Hepatocyte (in vitro differentiated cells): Measurements from ENCODE around the gene TRIM31.

Experiments used
- EZH2phosphoT487 ChIP-seq: fragments of 200-600 bp; sonication (generic); IDR thresholded peaks from one replicate; pipeline ENCODE4 v1.6.1; 2018; ENCODE audit warnings: antibody characterized with exemption, mild to moderate bottlenecking, low read depth, moderate library complexity; ENCODE audit not compliant: unreplicated experiment, severe bottlenecking
- TF ChIP-seq, protein P1 (sequence below): fragments of 200-600 bp; sonication (generic); IDR thresholded peaks from 2 replicates; pipeline ENCODE4 v1.5.1; 2016; ENCODE audit warnings: antibody characterized with exemption, mild to moderate bottlenecking; ENCODE audit not compliant: poor library complexity

DNA sequence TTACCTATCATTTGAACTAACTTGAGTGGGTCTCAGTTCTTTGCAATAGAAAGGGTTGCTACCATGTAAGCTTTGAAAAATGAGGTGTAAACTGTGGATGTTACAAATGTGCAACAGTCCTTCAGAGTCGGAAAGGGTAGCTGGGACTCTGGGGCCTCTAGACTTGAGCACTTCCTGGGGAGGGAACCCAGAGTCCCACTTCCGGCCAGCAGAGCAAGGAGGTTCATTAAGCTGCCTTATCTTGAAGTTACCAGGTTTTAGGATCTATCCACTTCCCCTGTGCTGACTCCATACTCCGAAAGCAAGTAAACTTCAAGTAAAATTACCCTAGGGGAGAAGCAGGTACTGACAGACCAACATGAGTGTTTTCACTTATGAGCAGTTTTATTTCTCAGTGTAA, 38.7 kb upstream of the TRIM31 start:
- TF ChIP-seq, protein P1, sequence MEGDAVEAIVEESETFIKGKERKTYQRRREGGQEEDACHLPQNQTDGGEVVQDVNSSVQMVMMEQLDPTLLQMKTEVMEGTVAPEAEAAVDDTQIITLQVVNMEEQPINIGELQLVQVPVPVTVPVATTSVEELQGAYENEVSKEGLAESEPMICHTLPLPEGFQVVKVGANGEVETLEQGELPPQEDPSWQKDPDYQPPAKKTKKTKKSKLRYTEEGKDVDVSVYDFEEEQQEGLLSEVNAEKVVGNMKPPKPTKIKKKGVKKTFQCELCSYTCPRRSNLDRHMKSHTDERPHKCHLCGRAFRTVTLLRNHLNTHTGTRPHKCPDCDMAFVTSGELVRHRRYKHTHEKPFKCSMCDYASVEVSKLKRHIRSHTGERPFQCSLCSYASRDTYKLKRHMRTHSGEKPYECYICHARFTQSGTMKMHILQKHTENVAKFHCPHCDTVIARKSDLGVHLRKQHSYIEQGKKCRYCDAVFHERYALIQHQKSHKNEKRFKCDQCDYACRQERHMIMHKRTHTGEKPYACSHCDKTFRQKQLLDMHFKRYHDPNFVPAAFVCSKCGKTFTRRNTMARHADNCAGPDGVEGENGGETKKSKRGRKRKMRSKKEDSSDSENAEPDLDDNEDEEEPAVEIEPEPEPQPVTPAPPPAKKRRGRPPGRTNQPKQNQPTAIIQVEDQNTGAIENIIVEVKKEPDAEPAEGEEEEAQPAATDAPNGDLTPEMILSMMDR: no peak
- no peak for TF ChIP-seq EZH2phosphoT487
